Measurements from ENCODE around the gene PLEKHA7. TPM values are rescaled to one million over a fixed set of nuclear protein-coding genes. Genes with fewer than 3 reads are reported as not detected.
A peak's percentile ranks its signal among the peaks of the same experiment; 100 is the strongest.

The PLEKHA7 gene
- total RNA-seq, 1 donor from 2014 or later: 0.92 TPM

DNA sequence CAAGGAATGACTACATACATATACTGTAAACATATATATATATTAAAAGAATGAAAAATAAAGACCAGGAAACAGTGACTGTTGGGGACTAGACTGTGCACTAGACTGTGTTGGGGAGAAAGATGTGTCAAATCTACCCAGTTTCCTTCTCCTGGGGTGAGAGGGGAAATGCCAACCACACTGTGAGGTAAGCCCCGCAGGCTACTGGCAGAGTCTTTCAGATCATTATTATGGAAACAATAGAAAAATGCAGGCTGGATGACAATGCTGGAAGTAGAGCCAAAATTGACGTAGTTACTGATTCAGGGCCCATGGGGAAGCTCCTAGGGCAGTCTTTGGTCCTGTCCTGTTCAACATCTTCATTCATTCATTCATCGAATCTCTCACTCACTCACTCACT is 174.4 kb downstream of the PLEKHA7 start:
- Mint-ChIP-seq H3K4me1 (ENCODE audit: low read depth) (no peaks in the 10 kb centered on the region), H3K27me3 (ENCODE audit: low read depth) (no peaks in the 10 kb centered on the region), H3K36me3 (ENCODE audit: low read depth) (no peaks in the 10 kb centered on the region), H3K9me3 (ENCODE audit: low read depth) (no peaks in the 10 kb centered on the region), H3K27ac (ENCODE audit: unreplicated experiment) (no peak overlapping the region), H3K4me3 (ENCODE audit: unreplicated experiment) (no peak overlapping the region)
- TF ChIP-seq, protein P1, sequence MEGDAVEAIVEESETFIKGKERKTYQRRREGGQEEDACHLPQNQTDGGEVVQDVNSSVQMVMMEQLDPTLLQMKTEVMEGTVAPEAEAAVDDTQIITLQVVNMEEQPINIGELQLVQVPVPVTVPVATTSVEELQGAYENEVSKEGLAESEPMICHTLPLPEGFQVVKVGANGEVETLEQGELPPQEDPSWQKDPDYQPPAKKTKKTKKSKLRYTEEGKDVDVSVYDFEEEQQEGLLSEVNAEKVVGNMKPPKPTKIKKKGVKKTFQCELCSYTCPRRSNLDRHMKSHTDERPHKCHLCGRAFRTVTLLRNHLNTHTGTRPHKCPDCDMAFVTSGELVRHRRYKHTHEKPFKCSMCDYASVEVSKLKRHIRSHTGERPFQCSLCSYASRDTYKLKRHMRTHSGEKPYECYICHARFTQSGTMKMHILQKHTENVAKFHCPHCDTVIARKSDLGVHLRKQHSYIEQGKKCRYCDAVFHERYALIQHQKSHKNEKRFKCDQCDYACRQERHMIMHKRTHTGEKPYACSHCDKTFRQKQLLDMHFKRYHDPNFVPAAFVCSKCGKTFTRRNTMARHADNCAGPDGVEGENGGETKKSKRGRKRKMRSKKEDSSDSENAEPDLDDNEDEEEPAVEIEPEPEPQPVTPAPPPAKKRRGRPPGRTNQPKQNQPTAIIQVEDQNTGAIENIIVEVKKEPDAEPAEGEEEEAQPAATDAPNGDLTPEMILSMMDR (IDR thresholded peaks at IDR 0.05): no peak
- no peak for DNase-seq (ENCODE audit: low spot score)

DNA sequence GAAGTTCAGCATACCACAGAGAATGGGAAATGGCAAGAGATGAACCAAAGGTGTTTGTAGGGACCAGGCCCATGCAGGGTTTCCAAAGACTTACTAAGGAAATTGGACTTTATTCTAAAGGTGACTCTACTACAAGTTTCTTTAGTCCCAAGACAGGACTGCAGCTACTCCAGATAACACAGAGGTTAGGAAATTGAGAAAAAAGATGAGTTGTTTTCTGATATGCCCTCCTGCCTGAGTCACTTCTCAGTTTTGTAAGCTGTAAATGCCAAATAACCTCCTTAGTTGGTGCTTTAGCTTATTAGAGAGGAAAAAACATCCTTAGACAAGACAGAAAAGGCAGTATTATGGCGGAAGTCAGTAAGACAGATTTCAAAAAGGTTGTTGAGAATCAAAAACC is 179.8 kb downstream of the PLEKHA7 start:
- peaks cover 14% of the 10 kb centered on the region for H3K4me1 Mint-ChIP-seq (ENCODE audit: low read depth)
- no peaks in the 10 kb centered on the region for H3K36me3 Mint-ChIP-seq (ENCODE audit: low read depth)
- TF ChIP-seq, protein P1 (IDR thresholded peaks at IDR 0.05): no peak
- no peak overlapping the region for H3K27ac Mint-ChIP-seq (ENCODE audit: unreplicated experiment)
- H3K27me3 Mint-ChIP-seq (ENCODE audit: low read depth): no peaks in the 10 kb centered on the region
- no peak overlapping the region for H3K4me3 Mint-ChIP-seq (ENCODE audit: unreplicated experiment)
- no peaks in the 10 kb centered on the region for H3K9me3 Mint-ChIP-seq (ENCODE audit: low read depth)
- no peak for DNase-seq (ENCODE audit: low spot score)

DNA sequence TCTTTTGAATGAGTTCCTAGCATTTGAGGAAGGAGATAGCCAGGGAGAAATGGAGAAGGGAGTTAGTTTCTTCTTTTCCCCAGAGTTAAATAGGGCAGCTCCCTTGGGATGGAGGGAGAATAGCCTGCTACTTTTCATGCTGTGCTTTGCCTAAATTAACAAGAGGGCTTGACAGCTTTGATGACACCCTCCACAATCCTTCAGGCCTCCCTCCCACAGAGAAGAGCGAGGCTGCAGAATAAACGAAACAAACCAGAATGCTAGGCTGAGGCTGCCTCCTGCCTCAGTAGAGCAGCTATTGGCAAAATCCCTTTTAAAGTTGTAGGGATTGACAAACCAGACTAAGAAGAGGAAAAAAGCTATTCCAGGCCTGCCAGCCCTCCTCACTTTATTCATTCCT is 181.2 kb downstream of the PLEKHA7 start:
- Mint-ChIP-seq H3K36me3 (ENCODE audit: low read depth) (no peaks in the 10 kb centered on the region), H3K4me1 (ENCODE audit: low read depth) (peaks cover 14% of the 10 kb centered on the region), H3K27ac (ENCODE audit: unreplicated experiment) (no peak overlapping the region), H3K4me3 (ENCODE audit: unreplicated experiment) (no peak overlapping the region), H3K9me3 (ENCODE audit: low read depth) (no peaks in the 10 kb centered on the region), H3K27me3 (ENCODE audit: low read depth) (no peaks in the 10 kb centered on the region)
- TF ChIP-seq, protein P1 (IDR thresholded peaks at IDR 0.05): no peak
- no peak for DNase-seq (ENCODE audit: low spot score)

DNA sequence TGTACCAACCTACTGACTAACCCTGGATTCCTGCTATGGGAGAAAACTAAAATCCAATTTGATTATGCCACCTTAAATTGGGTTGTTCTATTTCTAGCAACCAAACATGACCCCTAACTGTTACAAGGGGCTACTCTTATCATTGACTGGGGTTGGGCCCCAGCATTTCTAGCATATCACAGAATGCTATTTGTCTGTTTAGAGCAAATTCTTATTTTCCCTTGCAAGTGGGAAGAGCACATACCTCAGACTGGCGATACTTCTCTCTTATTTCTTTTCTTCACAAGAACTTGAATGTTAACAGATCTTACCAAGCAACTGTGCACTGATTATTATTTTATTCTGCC is 182.0 kb downstream of the PLEKHA7 start:
- TF ChIP-seq, protein P1 (IDR thresholded peaks at IDR 0.05): no peak
- Mint-ChIP-seq H3K27ac (ENCODE audit: unreplicated experiment) (no peak overlapping the region), H3K9me3 (ENCODE audit: low read depth) (no peaks in the 10 kb centered on the region), H3K36me3 (ENCODE audit: low read depth) (no peaks in the 10 kb centered on the region), H3K27me3 (ENCODE audit: low read depth) (no peaks in the 10 kb centered on the region), H3K4me3 (ENCODE audit: unreplicated experiment) (no peak overlapping the region), H3K4me1 (ENCODE audit: low read depth) (peaks cover 14% of the 10 kb centered on the region)
- DNase-seq (ENCODE audit: low spot score): no peak

DNA sequence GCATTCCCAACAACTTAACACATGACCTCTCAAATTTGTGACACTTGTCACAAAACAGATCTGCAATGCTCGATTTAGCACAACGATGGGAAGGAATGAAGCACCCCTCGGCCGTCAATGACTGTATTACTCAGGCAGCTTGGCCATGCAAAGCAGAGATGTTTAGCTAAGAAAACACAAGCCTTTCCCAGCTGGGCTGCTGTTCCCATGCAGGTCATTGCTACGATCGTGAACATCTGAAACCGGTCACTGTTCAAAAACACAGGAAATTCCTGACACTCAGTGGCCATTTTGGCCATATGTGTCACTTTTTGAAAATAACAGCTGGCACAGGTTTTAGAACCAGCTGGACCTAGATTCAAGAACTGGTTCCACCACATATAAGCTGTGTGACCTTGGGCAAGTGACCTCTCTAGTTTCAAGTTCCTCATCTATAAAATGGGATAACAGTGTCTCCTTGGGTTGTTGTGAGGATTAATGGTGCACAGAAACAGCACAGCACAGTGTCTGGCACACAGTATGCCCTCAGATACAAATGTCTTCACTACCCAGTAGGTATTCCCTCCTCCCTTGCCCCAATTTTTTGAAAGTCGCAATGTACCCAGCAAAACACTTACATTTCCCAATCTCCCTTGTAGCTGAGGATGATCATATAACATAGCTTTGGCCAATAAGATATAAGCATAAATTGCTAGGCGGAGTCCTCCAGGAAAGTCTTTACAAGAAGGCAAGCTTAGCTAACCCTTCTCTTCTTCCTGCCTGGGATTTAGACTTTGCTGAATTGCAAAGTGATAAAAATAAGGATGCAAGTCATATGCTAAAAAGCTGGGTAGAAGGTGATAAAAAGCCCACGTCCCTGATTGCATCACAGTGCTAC is 182.7 kb downstream of the PLEKHA7 start:
- DNase-seq (ENCODE audit: low spot score): no peak

More for the DNA sequence above, 182.7 kb downstream of the PLEKHA7 start:
- H3K27ac Mint-ChIP-seq (ENCODE audit: unreplicated experiment): peak overlapping the region; percentile 75
- H3K4me3 Mint-ChIP-seq (ENCODE audit: unreplicated experiment): no peak overlapping the region
- no peaks in the 10 kb centered on the region for H3K9me3 Mint-ChIP-seq (ENCODE audit: low read depth)
- no peaks in the 10 kb centered on the region for H3K27me3 Mint-ChIP-seq (ENCODE audit: low read depth)
- TF ChIP-seq, protein P1 (IDR thresholded peaks at IDR 0.05): no peak
- H3K4me1 Mint-ChIP-seq (ENCODE audit: low read depth): peaks cover 14% of the 10 kb centered on the region
- no peaks in the 10 kb centered on the region for H3K36me3 Mint-ChIP-seq (ENCODE audit: low read depth)

Data from chondrocyte (in vitro differentiated cells).